ENCODE results near the gene CEACAM20.
"Not testable (repeated sequence)": the region's sequence is repeated elsewhere in the genome, so short reads cannot be mapped to it uniquely, and the experiment has no call there.

CEACAM20 gene

DNA sequence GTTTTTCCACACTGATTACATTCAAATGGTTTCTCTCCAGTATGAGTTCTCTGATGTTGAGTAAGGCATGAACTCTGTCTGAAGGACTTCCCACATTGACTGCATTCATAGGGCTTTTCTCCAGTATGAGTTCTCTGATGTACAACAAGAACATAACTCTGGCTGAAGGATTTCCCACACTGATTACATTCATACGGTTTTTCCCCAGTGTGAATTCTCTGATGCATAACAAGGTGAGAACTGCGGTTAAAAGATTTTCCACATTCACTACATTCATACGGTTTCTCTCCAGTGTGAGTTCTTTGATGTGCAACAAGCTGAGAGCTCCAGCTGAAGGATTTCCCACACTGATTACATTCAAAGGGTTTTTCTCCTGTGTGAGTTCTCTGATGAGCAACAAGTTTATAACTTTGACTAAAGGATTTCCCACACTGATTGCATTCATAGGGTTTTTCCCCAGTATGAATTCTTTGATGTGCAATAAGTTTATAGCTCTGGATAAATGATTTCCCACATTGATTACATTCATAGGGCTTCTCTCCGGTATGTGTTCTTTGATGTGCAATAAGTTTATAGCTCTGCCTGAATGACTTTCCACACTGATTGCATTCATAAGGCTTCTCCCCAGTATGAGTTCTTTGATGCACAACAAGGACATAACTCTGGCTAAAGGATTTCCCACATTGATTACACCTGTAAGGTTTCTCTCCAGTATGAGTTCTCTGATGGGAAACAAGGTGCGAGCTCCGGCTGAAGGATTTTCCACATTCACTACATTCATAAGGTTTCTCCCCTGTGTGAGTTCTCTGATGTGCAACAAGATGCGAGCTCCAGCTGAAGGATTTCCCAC, 52.7 kb downstream of the CEACAM20 start:
- no peak for DNase-seq (ENCODE audit: low read depth)

DNA sequence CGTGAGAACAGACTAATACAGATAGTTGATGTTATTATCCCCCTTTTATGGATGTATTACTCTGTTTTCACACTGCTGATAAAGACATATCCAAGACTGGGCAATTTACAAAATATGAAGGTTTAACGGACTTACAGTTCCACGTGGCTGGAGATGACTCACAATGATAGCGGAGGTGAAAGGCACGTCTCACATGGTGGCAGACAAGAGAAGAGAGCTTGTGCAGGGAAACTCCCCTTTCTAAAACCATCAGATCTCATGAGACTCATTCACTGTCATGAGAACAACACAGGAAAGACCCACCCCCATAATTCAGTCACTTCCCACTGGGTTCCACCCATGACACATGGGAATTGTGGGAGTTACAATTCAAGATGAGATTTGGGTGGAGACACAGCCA, 60.7 kb downstream of the CEACAM20 start:
- not testable (repeated sequence) for DNase-seq (ENCODE audit: low read depth)

DNA sequence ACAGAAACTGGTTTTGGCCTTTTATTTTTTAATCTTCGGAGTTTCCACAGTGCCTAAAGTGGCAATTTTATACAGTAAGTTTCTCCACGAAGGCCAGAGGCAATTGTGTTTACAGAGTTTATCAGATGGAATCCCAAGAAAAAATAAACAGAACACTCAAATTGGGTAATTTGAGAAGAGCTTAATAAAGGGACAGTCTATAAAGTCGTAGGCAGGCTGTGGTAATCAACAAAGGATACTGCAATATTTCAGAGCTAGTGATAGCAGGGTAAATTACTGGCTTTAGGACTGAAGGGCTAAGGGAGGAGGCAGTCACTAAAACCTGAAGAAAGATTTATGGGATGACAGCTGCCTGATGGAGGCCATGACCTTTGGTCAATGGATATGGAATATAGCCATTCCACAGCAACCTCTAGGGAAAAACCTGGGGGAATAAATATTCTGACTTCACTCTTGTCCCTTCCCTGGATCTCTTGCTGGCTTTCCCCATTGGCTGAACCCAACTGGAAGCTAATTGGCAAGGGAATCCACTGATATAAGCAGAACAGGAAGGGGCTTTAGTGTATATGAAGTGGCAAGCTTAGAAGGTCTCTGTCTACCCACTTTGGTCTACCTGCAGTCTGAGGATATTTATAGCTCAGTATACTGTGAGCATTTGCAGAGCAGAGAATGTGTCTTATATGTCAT, 66.7 kb downstream of the CEACAM20 start:
- not testable (repeated sequence) for DNase-seq (ENCODE audit: low read depth)

All from stimulated activated CD8-positive, alpha-beta memory T cell treated with anti-CD3 and anti-CD28 coated beads, Interleukin-15, amount 100 ng/mL, for 1 hour (primary cell).